HG03095 (cell line): ENCODE measurements around the gene ERF.
A peak's percentile ranks its signal among the peaks of the same experiment; 100 is the strongest.

Experiments
- ATAC-seq: cut with Tn5 transposase; IDR thresholded peaks from one replicate; pipeline ENCODE4 v1.9.1; 2021; ENCODE audit warnings: moderate library complexity; ENCODE audit not compliant: unreplicated experiment

ERF gene

DNA sequence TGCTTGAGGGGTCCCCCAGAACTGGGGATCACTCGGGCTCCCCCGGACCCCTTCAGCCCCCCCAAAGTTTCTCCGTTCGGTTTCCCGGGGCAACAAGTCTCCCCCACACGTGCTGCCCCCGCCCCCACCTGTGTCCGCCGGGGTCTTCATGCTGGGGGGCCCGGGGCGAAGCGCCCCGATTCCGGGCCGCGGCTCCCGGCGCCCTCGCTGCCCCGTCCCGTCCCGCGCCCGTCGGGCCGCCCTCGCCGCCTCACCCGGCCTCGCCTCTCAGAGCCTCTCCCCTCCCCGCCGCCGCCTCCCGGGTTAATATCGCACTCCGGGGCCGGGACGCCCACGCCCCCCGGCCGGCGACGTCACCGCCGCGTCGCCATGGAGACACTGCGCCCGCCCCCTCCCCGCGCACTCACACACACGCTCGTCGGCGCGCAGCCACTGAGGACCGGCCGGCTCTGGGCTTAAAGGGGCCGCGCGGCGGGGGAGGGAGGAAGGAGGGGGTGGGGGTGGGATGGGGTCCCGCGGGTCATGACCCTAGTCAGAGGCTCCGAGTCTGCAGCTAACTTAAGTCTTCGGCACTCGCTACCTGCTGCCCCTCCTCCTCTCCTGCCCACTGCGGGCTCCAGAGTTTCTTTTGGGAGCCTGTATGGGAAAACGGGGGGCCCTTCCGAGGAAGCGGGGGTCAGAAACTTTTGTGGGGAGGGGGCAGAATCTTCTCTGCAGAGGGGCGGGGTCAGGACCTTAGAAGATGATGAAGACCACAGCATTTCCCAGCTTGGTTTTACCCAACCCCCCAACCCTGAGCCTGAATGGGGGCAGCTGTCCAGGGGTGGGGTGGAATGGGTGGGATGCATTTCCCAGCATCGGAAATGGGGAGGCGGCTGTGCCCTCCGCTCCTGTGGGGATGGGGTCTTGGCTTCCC is at the start of gene ERF:
Gene ERF (minus strand): TSS at position 279 of the 916 bp plus-strand sequence. CDS start 129 bp downstream, at position 150.
- no peak for ATAC-seq

DNA sequence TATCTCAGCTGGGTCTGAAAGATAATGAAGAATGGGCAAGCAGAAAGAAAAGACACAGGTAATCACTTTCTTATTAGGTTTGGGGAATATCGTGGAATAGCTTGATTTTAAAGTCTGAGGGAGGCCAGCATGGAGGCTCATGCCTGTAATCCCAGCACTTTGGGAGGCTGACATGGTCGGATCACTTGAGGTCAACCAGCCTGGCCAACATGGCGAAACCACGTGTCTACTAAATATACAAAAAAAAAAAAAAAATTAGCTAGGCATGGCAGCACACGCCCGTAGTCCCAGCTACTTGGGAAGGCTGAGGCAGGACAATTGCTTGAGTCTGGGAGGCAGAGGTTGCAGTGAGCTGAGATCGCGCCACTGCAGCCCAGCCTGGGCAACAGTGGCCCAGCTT is 48.9 kb upstream of the ERF start:
- no peak for ATAC-seq

DNA sequence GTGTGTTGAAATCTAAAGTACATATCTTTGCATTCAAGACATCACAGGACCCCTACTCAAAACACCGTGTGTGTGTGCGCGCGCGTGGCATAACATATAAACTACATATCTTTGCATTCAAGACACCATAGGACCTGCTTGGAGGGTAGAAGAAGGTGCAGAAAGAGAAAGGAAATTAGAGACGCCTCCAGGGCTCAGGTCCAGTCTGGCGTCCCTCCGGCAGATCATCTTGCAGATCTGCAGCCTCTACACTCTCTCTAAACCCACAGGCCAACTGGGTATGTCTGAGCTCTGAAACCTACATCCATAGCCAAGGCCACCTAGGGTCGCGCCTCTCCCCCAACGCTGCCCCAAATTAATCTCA is 48.2 kb upstream of the ERF start:
- no peak for ATAC-seq

DNA sequence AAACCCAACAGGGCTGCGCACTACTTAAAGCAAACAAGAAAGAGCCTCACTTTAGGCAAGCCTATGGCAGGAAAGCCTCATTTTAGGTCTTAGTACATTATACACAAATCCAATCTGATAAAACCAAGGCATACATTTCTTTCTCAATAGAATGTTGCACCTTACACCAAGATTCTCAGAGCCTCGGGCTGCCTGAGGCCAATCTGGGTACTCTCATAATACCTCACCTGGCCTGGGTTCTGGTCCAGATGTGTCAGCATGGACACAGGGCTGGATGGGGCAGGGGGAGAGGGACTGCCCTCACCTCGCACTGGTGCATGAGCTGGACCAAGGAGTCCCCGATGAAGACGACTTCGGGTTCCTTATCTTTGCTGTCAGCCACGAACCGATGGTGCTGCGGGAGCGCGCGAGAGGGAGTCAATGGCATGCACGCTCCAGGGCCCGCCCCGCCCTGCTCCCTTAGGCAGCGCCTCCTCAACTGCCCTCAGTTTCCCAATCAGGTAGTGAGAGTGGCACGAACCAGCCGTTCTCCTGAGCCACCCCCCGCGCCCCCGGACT is 46.8 kb upstream of the ERF start, which contains the start of gene PRR19:
Gene PRR19 (plus strand): TSS at position 487 of the 558 bp plus-strand sequence. CDS start 7,453 bp downstream, outside the sequence.
- no peak for ATAC-seq

DNA sequence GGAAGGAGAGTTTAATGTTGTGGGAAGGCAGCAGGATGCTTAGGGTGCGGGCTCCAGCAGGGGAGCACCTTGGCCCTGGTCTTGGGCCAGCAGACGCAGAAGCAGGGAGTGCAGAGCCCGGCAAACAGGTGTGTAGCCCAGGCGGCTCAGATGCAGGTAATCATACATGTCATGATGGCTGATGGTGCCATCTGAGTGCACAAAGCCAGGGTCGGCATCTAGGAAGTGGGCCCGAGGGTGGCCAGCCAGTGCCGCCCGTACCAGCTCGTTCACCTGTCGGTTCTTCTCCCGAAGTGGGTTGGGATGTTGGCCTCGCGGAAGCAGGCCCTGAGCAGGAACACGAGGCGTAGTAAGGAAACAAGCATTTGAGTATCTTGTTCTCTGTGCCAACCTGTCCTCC is 42.1 kb upstream of the ERF start:
- ATAC-seq = no peak

DNA sequence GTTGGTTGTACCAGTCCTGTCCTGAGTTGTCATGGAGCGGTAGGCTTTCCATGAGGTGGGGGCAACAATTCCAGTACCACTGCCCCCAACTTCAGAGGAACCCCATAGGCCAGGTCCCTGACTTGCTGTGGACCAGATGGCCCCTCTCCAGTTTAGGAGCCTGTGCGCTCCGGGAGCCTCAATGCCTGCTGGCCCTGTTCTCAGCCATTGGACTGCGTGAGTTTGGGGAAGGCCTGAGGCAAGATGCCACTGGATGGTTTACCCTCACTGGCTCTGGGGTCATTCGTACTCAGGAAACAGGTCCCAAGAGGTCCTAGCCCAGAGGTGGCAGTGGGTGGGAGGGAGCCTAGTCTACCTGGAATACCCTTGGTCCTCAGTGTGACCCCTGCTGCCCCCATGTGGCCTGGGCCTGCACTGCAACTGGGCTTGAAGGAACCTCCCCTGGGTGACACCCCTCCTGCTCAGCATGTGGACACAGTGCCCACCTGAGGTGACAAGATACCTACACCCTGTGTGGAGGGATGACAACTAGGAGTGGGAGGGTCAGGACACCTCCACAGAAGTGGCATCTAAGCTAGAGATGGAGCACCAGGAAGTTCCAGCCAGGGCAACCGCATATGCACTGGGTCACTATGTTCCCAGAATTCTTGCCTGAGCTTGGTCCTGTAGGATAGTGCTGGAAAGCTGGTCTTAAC is 41.0 kb upstream of the ERF start:
- peak; percentile 54 for ATAC-seq

DNA sequence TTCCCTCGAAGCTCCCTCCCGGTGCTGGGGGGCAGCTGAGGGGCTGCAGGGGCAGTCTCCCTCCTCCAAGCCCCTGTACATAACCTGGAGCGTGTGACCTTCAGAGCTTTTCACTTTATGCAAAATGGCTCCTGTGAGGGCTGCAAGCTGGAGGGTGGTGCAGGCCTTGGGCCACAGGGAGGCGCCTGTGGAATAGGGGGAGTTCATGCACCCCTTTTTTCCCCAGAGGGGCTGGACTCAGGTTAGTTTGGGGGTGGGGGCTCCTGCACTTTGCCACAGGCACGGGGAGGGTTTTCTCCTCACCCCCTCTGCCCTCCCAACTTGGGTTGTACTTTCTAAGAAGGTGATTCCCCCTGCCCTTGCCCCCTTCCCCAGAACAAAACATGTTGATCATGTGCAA is 40.4 kb upstream of the ERF start:
- ATAC-seq = no peak

DNA sequence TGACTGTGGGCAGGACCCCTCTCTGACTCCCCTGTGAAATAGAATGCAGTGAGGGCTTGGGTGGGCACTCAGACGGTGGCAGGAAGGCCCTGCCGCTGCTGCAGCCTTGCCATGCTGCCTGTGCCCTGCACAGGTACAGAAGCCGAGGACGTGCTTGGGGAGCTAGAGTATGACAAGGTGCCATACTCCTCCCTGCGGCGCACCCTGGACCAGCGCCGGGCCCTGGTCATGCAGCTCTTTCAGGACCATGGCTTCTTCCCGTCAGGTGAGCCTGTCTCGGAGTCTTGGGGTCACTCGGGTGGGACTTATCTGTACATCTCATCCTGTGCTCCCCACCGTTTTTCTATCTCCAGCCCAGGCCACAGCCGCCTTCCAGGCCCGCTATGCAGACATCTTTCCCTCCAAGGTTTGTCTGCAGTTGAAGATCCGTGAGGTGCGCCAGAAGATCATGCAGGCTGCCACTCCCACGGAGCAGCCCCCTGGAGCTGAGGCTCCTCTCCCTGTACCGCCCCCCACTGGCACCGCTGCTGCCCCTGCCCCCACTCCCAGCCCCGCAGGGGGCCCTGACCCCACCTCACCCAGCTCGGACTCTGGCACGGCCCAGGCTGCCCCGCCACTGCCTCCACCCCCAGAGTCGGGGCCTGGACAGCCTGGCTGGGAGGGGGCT is 39.7 kb upstream of the ERF start:
- no peak for ATAC-seq

DNA sequence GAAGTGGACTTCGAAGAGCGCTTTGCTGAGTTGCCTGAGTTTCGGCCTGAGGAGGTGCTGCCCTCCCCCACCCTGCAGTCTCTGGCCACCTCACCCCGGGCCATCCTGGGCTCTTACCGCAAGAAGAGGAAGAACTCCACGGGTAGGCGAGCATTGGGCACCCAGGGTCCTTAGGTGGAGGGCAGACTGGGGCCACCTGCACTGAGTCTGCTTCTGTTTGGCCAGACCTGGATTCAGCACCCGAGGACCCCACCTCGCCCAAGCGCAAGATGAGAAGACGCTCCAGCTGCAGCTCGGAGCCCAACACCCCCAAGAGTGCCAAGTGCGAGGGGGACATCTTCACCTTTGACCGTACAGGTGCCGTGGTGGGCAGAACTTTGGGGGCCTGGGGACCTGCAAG is 39.0 kb upstream of the ERF start:
- no peak for ATAC-seq

DNA sequence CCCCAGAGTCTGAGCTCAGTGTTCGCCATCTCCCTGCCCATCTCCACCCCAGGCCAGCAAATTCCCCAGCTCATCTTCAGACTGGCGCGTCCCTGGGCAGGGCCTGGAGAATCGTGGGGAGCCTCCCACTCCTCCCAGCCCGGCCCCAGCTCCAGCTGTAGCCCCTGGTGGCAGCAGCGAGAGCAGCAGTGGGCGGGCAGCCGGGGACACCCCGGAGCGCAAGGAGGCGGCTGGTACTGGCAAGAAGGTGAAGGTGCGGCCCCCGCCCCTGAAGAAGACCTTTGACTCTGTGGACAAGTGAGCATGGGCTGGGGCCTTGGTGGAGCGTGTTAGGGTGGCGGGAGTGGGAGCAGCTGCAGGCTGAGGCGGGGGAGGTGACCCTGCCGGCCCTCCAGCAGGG is 38.6 kb upstream of the ERF start:
- ATAC-seq = no peak

DNA sequence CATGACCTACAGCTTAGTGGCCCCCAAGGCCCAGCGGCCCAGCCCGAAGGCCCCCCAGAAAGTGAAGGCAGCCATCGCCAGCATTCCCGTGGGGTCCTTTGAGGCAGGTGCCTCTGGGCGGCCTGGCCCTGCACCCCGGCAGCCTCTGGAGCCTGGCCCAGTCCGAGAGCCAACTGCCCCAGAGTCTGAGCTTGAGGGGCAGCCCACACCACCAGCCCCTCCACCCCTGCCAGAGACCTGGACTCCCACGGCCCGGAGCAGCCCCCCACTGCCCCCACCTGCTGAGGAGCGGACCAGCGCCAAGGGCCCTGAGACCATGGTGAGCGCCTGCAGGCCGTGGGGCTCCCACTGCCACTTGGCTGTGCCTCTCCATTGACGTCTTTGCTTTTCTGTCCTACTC is 38.0 kb upstream of the ERF start:
- no peak for ATAC-seq

DNA sequence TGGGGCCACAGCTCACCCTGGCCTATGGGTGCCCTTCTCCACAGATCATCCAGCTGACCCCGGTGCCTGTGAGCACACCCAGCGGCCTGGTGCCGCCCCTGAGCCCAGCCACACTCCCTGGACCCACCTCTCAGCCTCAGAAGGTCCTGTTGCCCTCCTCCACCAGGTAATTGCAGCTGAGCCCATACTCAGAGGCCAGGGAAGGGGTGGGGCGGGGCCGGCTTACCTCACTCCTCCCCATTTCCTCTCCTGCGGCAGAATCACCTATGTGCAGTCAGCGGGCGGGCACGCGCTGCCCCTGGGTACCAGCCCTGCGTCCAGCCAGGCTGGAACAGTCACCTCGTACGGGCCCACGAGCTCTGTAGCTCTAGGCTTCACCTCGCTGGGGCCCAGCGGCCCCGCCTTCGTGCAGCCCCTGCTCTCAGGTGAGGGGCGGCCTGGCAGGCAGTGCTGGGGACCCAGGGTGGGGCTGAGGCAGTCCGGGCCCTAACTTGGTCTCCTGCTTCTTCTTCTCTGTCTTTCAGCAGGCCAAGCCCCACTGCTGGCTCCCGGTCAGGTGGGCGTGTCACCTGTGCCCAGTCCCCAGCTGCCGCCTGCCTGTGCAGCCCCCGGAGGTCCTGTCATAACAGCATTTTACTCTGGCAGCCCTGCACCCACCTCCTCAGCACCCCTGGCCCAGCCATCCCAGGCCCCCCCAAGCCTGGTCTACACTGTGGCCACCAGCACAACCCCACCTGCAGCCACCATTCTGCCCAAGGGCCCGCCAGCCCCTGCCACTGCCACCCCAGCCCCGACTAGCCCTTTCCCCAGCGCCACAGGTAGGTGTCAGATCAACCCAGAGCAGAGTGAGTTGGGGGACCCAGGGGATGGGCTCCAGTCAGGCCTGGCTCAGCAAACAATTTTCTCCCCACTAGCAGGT is 37.4 kb upstream of the ERF start:
- no peak for ATAC-seq

DNA sequence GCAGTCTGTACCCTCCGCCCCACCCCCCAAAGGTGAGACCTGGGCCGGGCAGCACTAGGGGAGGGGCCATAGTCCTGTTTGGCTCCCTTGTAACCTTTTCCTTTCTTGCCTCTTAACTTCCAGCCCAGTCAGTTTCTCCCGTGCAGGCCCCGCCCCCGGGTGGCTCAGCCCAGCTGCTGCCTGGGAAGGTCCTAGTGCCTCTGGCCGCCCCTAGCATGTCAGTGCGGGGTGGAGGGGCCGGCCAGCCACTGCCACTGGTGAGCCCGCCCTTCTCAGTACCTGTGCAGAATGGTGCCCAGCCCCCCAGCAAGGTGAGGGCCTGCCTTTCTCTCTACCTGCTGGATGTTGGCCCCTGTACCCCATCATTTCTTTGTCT is 36.5 kb upstream of the ERF start:
- no peak for ATAC-seq

DNA sequence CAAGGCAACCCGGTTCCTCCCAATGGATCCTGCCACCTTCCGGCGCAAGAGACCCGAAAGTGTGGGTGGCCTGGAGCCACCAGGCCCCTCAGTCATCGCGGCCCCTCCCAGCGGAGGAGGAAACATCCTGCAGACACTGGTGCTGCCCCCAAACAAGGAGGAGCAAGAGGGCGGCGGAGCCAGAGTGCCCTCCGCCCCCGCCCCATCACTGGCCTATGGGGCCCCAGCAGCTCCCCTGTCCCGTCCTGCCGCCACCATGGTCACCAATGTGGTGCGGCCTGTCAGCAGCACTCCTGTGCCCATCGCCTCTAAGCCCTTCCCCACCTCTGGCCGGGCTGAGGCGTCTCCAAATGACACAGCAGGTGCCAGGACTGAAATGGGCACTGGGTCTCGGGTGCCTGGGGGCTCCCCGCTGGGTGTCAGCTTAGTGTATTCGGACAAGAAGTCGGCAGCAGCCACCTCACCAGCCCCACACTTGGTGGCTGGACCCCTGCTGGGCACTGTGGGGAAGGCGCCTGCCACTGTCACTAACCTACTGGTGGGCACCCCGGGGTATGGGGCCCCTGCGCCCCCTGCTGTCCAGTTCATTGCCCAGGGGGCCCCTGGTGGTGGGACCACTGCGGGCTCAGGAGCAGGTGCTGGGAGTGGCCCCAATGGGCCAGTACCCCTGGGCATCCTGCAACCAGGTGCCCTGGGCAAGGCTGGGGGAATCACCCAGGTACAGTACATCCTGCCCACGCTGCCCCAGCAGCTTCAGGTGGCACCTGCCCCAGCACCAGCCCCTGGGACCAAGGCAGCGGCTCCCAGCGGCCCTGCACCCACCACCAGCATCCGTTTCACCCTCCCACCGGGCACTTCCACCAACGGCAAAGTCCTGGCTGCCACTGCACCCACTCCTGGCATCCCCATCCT is 35.9 kb upstream of the ERF start:
- no peak for ATAC-seq

DNA sequence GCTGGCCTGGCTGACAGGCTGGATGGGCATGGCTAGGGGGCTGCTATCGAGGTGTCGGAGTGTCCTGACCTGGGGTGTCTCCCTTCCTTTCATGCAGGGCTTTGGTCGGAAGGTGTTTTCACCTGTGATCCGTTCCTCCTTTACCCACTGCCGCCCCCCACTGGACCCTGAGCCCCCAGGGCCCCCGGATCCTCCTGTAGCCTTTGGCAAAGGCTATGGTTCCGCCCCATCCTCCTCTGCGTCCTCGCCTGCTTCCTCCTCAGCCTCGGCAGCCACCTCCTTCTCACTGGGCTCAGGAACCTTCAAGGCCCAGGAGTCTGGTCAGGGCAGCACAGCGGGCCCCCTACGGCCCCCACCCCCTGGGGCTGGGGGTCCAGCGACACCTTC is 35.2 kb upstream of the ERF start:
- ATAC-seq = no peak

DNA sequence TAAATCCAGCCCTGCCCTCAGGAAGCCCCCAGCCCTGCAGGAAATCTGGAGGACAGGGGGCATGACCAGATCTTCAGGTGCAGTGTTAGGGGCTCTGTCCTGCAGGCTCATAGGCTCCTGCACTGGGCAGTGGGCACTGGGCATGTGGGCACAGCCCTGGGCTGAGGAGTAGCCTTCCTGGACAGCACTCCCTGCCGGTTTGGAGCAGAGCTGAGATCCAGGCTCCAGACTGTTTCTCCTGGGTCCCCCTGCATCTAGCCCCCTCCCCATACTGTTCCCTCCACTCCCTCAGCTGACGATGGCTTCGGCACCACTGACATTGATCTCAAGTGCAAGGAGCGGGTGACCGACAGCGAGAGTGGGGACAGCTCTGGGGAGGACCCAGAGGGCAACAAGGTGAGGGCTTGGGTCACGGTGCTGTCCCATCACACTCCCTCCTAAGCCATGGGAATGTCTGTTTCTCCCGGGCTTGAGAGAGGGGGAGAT is 34.7 kb upstream of the ERF start:
- ATAC-seq = no peak

DNA sequence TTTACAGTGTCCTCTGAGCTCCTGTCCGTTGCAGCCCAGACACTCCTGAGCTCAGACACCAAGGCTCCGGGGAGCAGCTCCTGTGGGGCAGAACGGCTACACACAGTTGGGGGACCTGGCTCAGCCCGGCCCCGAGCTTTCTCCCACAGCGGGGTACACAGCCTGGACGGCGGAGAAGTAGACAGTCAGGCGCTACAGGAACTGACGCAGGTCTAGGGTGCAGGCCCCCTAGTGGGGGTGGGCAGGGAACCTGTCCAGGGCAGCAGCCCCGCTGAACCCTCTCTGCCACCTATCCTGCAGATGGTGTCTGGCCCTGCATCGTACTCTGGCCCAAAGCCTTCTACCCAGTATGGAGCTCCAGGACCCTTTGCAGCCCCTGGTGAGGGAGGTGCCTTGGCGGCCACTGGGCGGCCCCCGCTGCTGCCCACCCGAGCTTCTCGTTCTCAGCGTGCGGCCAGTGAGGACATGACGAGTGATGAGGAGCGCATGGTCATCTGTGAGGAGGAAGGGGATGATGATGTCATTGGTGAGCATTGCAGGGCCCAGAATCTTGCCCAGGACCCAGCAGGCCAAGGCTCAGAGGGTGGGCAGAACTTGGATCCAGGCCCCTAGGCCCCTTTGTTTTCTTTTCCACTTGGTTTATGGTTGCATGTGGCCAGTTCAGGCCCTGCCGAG is 34.1 kb upstream of the ERF start:
- ATAC-seq = no peak

DNA sequence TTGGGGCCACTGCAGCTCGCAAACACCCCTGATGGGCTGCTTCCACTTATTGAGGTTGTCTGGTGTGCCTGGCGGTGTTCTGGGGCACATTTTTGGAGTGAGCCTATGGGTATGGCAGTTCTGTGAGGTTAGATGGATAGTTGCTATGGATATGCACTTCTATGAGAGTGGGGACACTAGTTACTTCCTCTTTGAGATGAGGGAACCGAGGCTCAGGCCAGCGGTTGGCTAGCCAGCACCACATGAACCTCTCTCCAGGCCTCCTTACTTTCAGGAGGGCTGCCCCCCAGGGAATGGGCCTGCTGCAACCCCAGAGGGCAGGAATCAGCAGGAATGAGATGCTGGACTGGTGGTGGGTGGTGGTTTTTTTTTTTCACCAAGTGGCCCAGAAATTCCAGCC is 33.5 kb upstream of the ERF start:
- no peak for ATAC-seq

DNA sequence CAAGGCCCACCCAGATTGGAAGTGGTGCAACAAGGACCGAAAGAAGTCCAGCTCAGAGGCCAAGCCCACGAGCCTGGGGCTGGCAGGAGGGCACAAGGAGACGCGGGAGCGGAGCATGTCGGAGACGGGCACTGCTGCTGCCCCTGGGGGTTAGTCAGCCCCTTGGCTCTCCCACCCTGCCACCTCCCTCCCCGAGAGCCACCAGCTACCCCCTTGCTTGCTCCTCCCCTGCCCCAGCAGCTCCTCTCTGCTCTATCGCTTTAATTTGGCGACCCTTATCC is 32.8 kb upstream of the ERF start:
- ATAC-seq = no peak
